NT2/D1 (cell line): Measurements from ENCODE around the gene MEIS1.

ENCODE experiments used
- SUZ12 ChIP-seq: IDR thresholded peaks from 2 replicates; pipeline ENCODE4 v1.6.1; 2011; ENCODE audit not compliant: insufficient read length, insufficient read depth; ENCODE audit errors: extremely low read depth
- ZNF274 ChIP-seq: IDR thresholded peaks from 2 replicates; pipeline ENCODE4 v1.6.1; 2011; ENCODE audit warnings: mild to moderate bottlenecking, low read depth, low read length

DNA sequence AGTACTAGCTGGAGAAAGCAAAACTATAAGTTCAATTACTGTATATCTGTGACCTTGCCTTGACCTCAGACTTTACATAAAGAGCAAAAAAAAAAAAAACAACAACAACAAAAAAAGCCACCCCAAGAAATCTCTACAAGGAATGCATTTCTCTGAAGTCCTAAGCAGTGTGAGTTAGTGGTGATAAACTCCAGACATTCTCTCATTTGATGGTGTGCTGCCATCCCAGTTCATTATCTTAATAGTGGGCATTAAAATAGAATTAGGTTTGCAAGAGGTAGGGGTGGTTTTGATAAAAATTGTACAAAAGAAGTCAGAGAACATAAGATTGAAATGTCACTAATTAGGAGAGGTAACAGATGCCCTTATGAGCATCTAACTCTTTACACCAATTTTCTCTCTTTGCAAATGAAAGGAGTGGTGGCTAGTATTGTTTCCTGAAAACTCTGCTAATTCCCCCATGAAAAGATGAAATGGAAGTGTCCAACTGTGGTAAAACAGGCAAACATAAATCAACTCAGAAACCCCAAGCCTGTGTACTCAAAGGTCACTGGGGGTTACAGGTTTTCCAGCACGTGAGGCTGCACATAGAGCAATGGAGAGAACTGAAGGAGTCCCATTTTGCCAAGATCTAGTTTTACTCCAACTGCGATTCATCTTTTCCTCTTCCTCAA is 131.9 kb downstream of the MEIS1 start:
- TF ChIP-seq ZNF274 (no peak), SUZ12 (no peak)
